ENCODE measurements around the gene TBC1D14.
A peak's percentile ranks its signal among the peaks of the same experiment; 100 is the strongest.

TBC1D14 gene

GRCh38 chr4:7066493-7066892 is 156.9 kb downstream of the TBC1D14 start:
- Histone ChIP-seq H3K36me3 (peaks cover 39% of the 10 kb centered on the region), H3K27me3 (no peaks in the 10 kb centered on the region)

GRCh38 chr4:7067126-7067451 is 157.5 kb downstream of the TBC1D14 start:
- no peaks in the 10 kb centered on the region for H3K4me1 ChIP-seq
- H3K4me3 ChIP-seq (ENCODE audit: low read depth, low read length), result peak overlapping the region; percentile 92
- no peak for DNase-seq
- no peak for TF ChIP-seq CTCF (IDR thresholded peaks at IDR 0.05; ENCODE audit: low read depth, low read length)
- no peaks in the 10 kb centered on the region for H3K9me3 ChIP-seq
- H3K27me3 ChIP-seq, result no peaks in the 10 kb centered on the region
- H3K36me3 ChIP-seq, result peaks cover 33% of the 10 kb centered on the region

More at GRCh38 chr4:7066493-7066892, 156.9 kb downstream of the TBC1D14 start:
- H3K4me1 ChIP-seq, result no peaks in the 10 kb centered on the region
- H3K9me3 ChIP-seq, result no peaks in the 10 kb centered on the region
- DNase-seq, result no peak
- TF ChIP-seq CTCF (IDR thresholded peaks at IDR 0.05; ENCODE audit: low read depth, low read length), result no peak
- peak overlapping the region; percentile 92 for H3K4me3 ChIP-seq (ENCODE audit: low read depth, low read length)

- peaks cover 31% of the 10 kb centered on the region for H3K36me3 ChIP-seq
- DNase-seq, result peak; percentile 100
- peak; percentile 10; the same call in 1 of the 2 replicates for TF ChIP-seq CTCF (IDR thresholded peaks at IDR 0.05; ENCODE audit: low read depth, low read length)
- H3K4me3 ChIP-seq (ENCODE audit: low read depth, low read length), result peak within 1 kb of the TSS; percentile 92
- H3K4me1 ChIP-seq, result no peaks in the 10 kb centered on the region
- H3K9me3 ChIP-seq, result no peaks in the 10 kb centered on the region
- H3K27me3 ChIP-seq, result no peaks in the 10 kb centered on the region
Measured at GRCh38 chr4:7067452-7068278, 158.0 kb downstream of the TBC1D14 start, which contains the start of gene GRPEL1. Gene GRPEL1, minus strand, starts transcription at chr4:7068064. Its CDS starts 32 bp downstream, at chr4:7068032.

GRCh38 chr4:7068279-7068842 is 158.7 kb downstream of the TBC1D14 start:
- TF ChIP-seq CTCF (IDR thresholded peaks at IDR 0.05; ENCODE audit: low read depth, low read length), result no peak
- Histone ChIP-seq H3K4me3 (ENCODE audit: low read depth, low read length) (peak overlapping the region; percentile 92), H3K27me3 (no peaks in the 10 kb centered on the region), H3K36me3 (peaks cover 24% of the 10 kb centered on the region), H3K4me1 (no peaks in the 10 kb centered on the region), H3K9me3 (no peaks in the 10 kb centered on the region)
- no peak for DNase-seq

GRCh38 chr4:7068883-7069282 is 159.3 kb downstream of the TBC1D14 start:
- Histone ChIP-seq H3K4me1 (no peaks in the 10 kb centered on the region), H3K9me3 (no peaks in the 10 kb centered on the region), H3K36me3 (peaks cover 19% of the 10 kb centered on the region), H3K4me3 (ENCODE audit: low read depth, low read length) (peak overlapping the region; percentile 92), H3K27me3 (no peaks in the 10 kb centered on the region)
- DNase-seq, result no peak
- TF ChIP-seq CTCF (IDR thresholded peaks at IDR 0.05; ENCODE audit: low read depth, low read length), result no peak

Data from BE2C (cell line).